Natural killer cell (primary cell): ENCODE results near the gene CCN5. TPM values are rescaled to one million over a fixed set of nuclear protein-coding genes. Genes with fewer than 3 reads are reported as not detected.

Source experiments
- ATAC-seq, 3 donors: fragments of 150-1000 bp in 2 of 3; fragments of 200-7000 bp in 1 of 3; cut with Tn5 transposase; 1 replicate in 1 of 3; 2 replicates in 2 of 3; pipeline ENCODE4 v1.10.0; 2021; ENCODE audit warnings: mild to moderate bottlenecking in 2 of 3, moderate library complexity in 2 of 3
- DNase-seq, 2 donors: peaks; one replicate each; pipeline versions ENCODE4 v3.0.0 to v3.0.0-alpha.2; 2013 to 2021; ENCODE audit warnings: mixed read lengths in 1 of 2
- H3K27ac ChIP-seq: one replicate; pipeline ENCODE4 v1.5.1; 2013; ENCODE audit warnings: mild to moderate bottlenecking, low read length
- H3K27me3 ChIP-seq: one replicate; pipeline ENCODE4 v1.6.1; 2013; ENCODE audit warnings: low read length; ENCODE audit not compliant: control insufficient read depth, insufficient read depth
- H3K36me3 ChIP-seq: one replicate; pipeline ENCODE4 v1.6.1; 2013; ENCODE audit warnings: low read length; ENCODE audit not compliant: control insufficient read depth, insufficient read depth
- H3K4me1 ChIP-seq: one replicate; pipeline ENCODE4 v1.6.1; 2013; ENCODE audit warnings: low read length; ENCODE audit not compliant: control insufficient read depth, insufficient read depth
- H3K4me3 ChIP-seq: one replicate; pipeline ENCODE4 v1.5.1; 2013; ENCODE audit warnings: low read length
- H3K9me3 ChIP-seq: one replicate; pipeline ENCODE4 v1.6.1; 2013; ENCODE audit warnings: low read length; ENCODE audit not compliant: control insufficient read depth, insufficient read depth
- H3K27ac Mint-ChIP-seq, 2 donors: one replicate each; pipeline ENCODE4 v1.8.0; 2022; ENCODE audit warnings: mild to moderate bottlenecking in 2 of 2, mixed read lengths in 2 of 2, moderate library complexity in 1 of 2
- H3K27me3 Mint-ChIP-seq, 2 donors: one replicate each; pipeline ENCODE4 v1.8.0; 2022; ENCODE audit warnings: low read depth in 2 of 2, mixed read lengths in 2 of 2
- H3K36me3 Mint-ChIP-seq: one replicate; pipeline ENCODE4 v1.8.0; 2022; ENCODE audit warnings: mixed read lengths
- H3K4me1 Mint-ChIP-seq, 2 donors: one replicate each; pipeline ENCODE4 v1.8.0; 2022; ENCODE audit warnings: mixed read lengths in 2 of 2
- H3K4me3 Mint-ChIP-seq: one replicate; pipeline ENCODE4 v1.8.0; 2022; ENCODE audit warnings: mild to moderate bottlenecking, moderate library complexity, mixed read lengths
- H3K9me3 Mint-ChIP-seq, 2 donors: one replicate each; pipeline ENCODE4 v1.8.0; 2022; ENCODE audit warnings: mixed read lengths in 2 of 2
- WGBS: methylation state at CpG from one replicate; pipeline ENCODE4 v1.1.7; 2013; ENCODE audit warnings: missing lambda C conversion rate; ENCODE audit not compliant: insufficient coverage; 5-methylcytosine and 5-hydroxymethylcytosine counted together
- intact Hi-C: fragments of 100-400 bp; cut with micrococcal nuclease; formaldehyde crosslinking; loops from one replicate; pipeline ENCODE4 v1.14.2; 2022
- total RNA-seq, 4 donors: library from RNA; stranded (reverse); fragments of 120-200 nt in 1 of 4; gene quantifications; one replicate each; pipeline versions ENCODE4 v1.2.3 to v1.2.4, GENCODE V29; 2013 to 2022
- TF ChIP-seq, protein P1 (sequence below): fragments of 200-600 bp; IDR thresholded peaks from one replicate; pipeline ENCODE4 v1.8.0; 2022; ENCODE audit warnings: antibody characterized with exemption

The CCN5 gene
- total RNA-seq, 3 donors from 2014 or later (not counting 1 experiment from before 2014, with no cell fraction given), result not detected

- no peak for ATAC-seq
- Mint-ChIP-seq H3K4me1 (no peaks in the 10 kb centered on the region), H3K9me3 (no peaks in the 10 kb centered on the region), H3K27ac (no peak overlapping the region), H3K4me3 (no peak overlapping the region), H3K27me3 (peaks cover 0 to 13% of the 10 kb centered on the region in 2 donors), H3K36me3 (no peaks in the 10 kb centered on the region)
- no peaks in the 10 kb centered on the region for H3K9me3 ChIP-seq
- TF ChIP-seq, protein P1, sequence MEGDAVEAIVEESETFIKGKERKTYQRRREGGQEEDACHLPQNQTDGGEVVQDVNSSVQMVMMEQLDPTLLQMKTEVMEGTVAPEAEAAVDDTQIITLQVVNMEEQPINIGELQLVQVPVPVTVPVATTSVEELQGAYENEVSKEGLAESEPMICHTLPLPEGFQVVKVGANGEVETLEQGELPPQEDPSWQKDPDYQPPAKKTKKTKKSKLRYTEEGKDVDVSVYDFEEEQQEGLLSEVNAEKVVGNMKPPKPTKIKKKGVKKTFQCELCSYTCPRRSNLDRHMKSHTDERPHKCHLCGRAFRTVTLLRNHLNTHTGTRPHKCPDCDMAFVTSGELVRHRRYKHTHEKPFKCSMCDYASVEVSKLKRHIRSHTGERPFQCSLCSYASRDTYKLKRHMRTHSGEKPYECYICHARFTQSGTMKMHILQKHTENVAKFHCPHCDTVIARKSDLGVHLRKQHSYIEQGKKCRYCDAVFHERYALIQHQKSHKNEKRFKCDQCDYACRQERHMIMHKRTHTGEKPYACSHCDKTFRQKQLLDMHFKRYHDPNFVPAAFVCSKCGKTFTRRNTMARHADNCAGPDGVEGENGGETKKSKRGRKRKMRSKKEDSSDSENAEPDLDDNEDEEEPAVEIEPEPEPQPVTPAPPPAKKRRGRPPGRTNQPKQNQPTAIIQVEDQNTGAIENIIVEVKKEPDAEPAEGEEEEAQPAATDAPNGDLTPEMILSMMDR, result no peak
- no peaks in the 10 kb centered on the region for H3K4me1 ChIP-seq
- no peak overlapping the region for H3K27ac ChIP-seq
- no peak overlapping the region for H3K4me3 ChIP-seq
- H3K36me3 ChIP-seq, result no peaks in the 10 kb centered on the region
- 100% methylated on average over 2 of the region's 2 CpGs for WGBS
- intact Hi-C loops, result no loop called here
- no peak for DNase-seq
- no peaks in the 10 kb centered on the region for H3K27me3 ChIP-seq
Measured at GRCh38 chr20:44727651-44728050, 12.5 kb downstream of the CCN5 start.

GRCh38 chr20:44728801-44729443 is 13.8 kb downstream of the CCN5 start:
- 37% methylated on average over 8 of the region's 9 CpGs for WGBS
- DNase-seq (no peak), ATAC-seq (no peak)
- TF ChIP-seq, protein P1, result no peak
- no peak overlapping the region for H3K27ac ChIP-seq
- Mint-ChIP-seq H3K27me3 (peaks cover 4 to 8% of the 10 kb centered on the region in 2 donors), H3K36me3 (no peaks in the 10 kb centered on the region), H3K4me1 (peaks cover 0 to 4% of the 10 kb centered on the region in 2 donors), H3K4me3 (no peak overlapping the region), H3K27ac (no peak overlapping the region), H3K9me3 (no peaks in the 10 kb centered on the region)
- no peaks in the 10 kb centered on the region for H3K36me3 ChIP-seq
- no peak overlapping the region for H3K4me3 ChIP-seq
- H3K27me3 ChIP-seq, result no peaks in the 10 kb centered on the region
- intact Hi-C loops, result no loop called here
- H3K4me1 ChIP-seq, result no peaks in the 10 kb centered on the region
- H3K9me3 ChIP-seq, result no peaks in the 10 kb centered on the region

DNA sequence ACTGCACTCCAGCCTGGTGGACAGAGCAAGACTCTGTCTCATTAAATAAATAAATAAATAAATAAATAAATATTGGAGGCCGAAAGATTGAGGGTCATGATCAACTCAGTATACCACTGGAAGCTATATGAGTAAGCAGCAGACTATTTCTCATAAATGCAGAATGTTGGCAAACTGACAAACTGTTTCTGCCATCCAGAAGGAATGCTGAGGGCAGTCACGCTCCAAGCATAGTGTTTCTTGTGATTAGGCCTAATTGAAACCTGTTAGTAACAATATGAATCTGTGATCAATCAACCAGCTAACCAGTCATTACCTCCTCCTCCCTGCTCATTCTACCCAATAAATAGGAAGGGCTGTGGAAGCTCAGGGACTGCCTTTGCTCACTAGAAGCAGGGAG is 15.3 kb downstream of the CCN5 start:
- ATAC-seq (no peak), DNase-seq (no peak)
- Histone ChIP-seq H3K4me3 (no peak overlapping the region), H3K27ac (no peak overlapping the region), H3K4me1 (no peaks in the 10 kb centered on the region), H3K36me3 (no peaks in the 10 kb centered on the region), H3K27me3 (no peaks in the 10 kb centered on the region), H3K9me3 (no peaks in the 10 kb centered on the region)
- WGBS, result 100% methylated on average over 2 of the region's 2 CpGs
- intact Hi-C loops, result no loop called here
- Mint-ChIP-seq H3K27ac (no peak overlapping the region), H3K4me3 (no peak overlapping the region), H3K9me3 (no peaks in the 10 kb centered on the region), H3K36me3 (no peaks in the 10 kb centered on the region), H3K4me1 (peaks cover 0 to 4% of the 10 kb centered on the region in 2 donors), H3K27me3 (peaks cover 4 to 7% of the 10 kb centered on the region in 2 donors)
- TF ChIP-seq, protein P1, result no peak

DNA sequence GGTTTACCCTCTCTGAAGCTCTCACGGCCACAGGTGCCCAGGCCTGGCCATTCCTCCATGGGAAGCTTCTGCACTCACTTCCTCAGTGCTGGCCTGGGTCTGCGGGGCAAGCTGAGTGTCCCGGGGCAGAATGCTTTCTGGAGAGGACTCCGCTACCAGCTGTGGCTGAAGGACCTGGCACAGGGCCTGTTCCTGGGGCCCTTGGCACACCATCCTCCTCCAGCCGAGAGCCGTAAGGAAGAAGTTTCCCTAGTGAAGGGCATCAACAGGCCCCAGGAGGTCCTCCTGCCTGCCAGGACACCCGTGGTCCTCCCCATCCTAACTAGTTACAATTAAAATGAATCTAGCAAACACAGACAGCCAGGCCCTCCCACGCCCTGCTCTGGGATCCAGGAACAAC is 16.5 kb downstream of the CCN5 start:
- 91% methylated on average over 8 of the region's 8 CpGs for WGBS
- intact Hi-C loops, result no loop called here
- TF ChIP-seq, protein P1, result no peak
- no peaks in the 10 kb centered on the region for H3K36me3 ChIP-seq
- H3K27me3 ChIP-seq, result no peaks in the 10 kb centered on the region
- Mint-ChIP-seq H3K9me3 (no peaks in the 10 kb centered on the region), H3K4me1 (peaks cover 9 to 13% of the 10 kb centered on the region in 2 donors), H3K4me3 (no peak overlapping the region), H3K27me3 (peaks cover 4 to 7% of the 10 kb centered on the region in 2 donors), H3K27ac (no peak overlapping the region), H3K36me3 (no peaks in the 10 kb centered on the region)
- ATAC-seq, result no peak
- H3K27ac ChIP-seq, result no peak overlapping the region
- peaks cover 4% of the 10 kb centered on the region for H3K4me1 ChIP-seq
- no peaks in the 10 kb centered on the region for H3K9me3 ChIP-seq
- DNase-seq, result no peak
- no peak overlapping the region for H3K4me3 ChIP-seq
